IgD-negative memory B cell (primary cell): ENCODE data around the gene LUZP4. TPM values are rescaled to one million over a fixed set of nuclear protein-coding genes. Genes with fewer than 3 reads are reported as not detected.

Experiments used
- H3K27ac Mint-ChIP-seq, 3 donors: one replicate each; pipeline ENCODE4 v1.8.0; 2020 to 2022; ENCODE audit warnings: mild to moderate bottlenecking in 3 of 3, mixed read lengths in 3 of 3, moderate library complexity in 1 of 3
- H3K27me3 Mint-ChIP-seq: one replicate; pipeline ENCODE4 v1.8.0; 2021; ENCODE audit warnings: mixed read lengths
- H3K36me3 Mint-ChIP-seq: one replicate; pipeline ENCODE4 v1.8.0; 2020; ENCODE audit warnings: mild to moderate bottlenecking, mixed read lengths
- H3K4me1 Mint-ChIP-seq, 3 donors: one replicate each; pipeline ENCODE4 v1.8.0; 2020 to 2022; ENCODE audit warnings: mixed read lengths in 3 of 3, mild to moderate bottlenecking in 1 of 3
- H3K4me3 Mint-ChIP-seq, 4 donors: one replicate each; pipeline ENCODE4 v1.8.0; 2020 to 2022; ENCODE audit warnings: mild to moderate bottlenecking in 4 of 4, mixed read lengths in 4 of 4, moderate library complexity in 3 of 4
- H3K9me3 Mint-ChIP-seq, 3 donors: one replicate each; pipeline ENCODE4 v1.8.0; 2020 to 2021; ENCODE audit warnings: mixed read lengths in 3 of 3, mild to moderate bottlenecking in 1 of 3
- polyA plus RNA-seq: library from polyadenylated mRNA; unstranded; fragments of 300-500 nt; fragmentation: Illumina TruSeq; gene quantifications from one replicate; pipeline ENCODE4 v1.2.3, GENCODE V29; 2021

LUZP4 gene
- polyA plus RNA-seq = not detected

GRCh38 chrX:115289465-115289864, at the start of gene LUZP4:
LUZP4 (plus strand) TSS chrX:115289715; CDS start chrX:115289760, 45 bp downstream.
- no peaks in the 10 kb centered on the region for H3K36me3 Mint-ChIP-seq
- H3K4me3 Mint-ChIP-seq = no peak within 1 kb of the TSS
- no peaks in the 10 kb centered on the region for H3K4me1 Mint-ChIP-seq

DNA sequence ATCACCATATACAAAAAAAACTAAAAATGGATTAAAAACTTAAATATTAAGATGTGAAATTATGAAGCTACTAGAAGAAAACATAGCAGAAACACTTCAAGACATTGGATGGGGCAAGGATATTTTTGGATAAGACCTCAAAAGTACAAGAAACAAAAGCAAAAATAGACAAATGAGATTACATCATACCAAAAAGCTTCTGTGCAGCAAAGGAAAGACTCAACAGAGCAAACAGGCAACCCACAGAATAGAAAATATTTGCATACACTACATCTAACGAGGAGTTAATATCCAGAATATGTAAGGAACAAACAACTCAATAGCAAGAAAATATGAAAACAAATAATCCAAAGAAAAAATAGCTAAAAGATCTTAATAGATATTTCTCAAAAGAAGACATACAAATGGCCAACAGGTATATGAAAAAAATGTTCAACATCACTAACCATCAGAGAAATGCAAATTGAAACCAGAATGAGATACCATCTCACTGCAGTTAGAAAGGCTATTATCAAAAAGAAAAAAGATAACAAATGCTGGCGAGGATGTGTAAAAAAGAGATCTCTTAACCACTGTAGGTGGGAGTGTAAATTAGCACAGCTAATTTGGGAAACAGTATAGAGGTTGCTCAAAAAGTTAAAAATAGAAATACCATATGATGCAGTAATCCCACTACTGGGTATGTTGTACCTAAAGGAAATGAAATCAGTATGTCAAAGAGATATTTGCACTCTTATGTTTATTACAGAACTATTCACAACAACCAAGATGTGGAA, 37.9 kb upstream of the LUZP4 start:
- no peak overlapping the region for H3K27ac Mint-ChIP-seq
- H3K4me1 Mint-ChIP-seq = peaks cover 2 to 6% (median 5%) of the 10 kb centered on the region in 3 donors
- peaks cover 0 to 2% (median 0%) of the 10 kb centered on the region in 3 donors for H3K9me3 Mint-ChIP-seq
- H3K36me3 Mint-ChIP-seq = no peaks in the 10 kb centered on the region
- no peaks in the 10 kb centered on the region for H3K27me3 Mint-ChIP-seq
- H3K4me3 Mint-ChIP-seq = no peak overlapping the region

More at GRCh38 chrX:115289465-115289864, at the start of gene LUZP4:
- H3K27me3 Mint-ChIP-seq = no peaks in the 10 kb centered on the region
- H3K9me3 Mint-ChIP-seq = peaks cover 0 to 3% (median 0%) of the 10 kb centered on the region in 3 donors
- no peak within 1 kb of the TSS for H3K27ac Mint-ChIP-seq

DNA sequence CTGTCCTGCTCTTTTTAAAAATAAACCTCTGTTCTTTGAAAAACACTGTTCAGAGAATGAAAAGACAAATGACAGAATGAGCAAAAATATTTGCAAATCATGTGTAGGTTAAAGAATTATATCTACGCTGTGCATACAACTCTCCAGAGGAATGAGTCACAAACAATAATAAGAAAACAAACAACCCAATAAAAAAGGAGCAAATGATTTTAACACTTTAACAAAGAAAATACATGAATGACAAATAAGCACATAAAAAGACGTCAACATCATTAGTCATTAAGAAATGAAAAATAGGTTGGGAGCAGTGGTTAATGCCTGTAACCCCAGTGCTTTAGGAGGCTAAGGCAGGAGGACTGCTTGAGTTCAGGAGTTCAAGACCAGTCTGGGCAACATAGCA, 34.5 kb upstream of the LUZP4 start:
- Mint-ChIP-seq H3K4me1 (peaks cover 2 to 6% (median 5%) of the 10 kb centered on the region in 3 donors), H3K4me3 (no peak overlapping the region), H3K9me3 (peaks cover 0 to 2% (median 0%) of the 10 kb centered on the region in 3 donors), H3K27ac (no peak overlapping the region), H3K27me3 (no peaks in the 10 kb centered on the region), H3K36me3 (no peaks in the 10 kb centered on the region)

DNA sequence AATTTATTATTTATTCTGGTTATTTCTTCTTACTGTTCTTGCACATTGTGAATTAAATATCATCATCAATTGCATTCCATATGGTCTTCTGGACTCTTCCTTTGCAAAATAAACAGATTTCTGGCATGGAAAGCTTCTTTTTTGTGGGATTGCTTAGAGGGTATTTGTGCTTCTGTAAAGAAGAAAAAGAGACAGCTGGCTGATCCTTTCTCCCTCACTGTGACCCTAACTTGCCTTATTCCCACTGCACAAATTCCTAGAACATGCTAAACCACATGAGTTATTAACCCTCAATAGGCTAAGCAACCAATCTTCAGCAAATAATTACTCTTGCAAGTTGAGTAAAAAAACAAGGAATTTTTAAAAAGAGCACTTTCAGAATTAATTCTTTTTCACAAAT, 31.8 kb upstream of the LUZP4 start:
- H3K27me3 Mint-ChIP-seq = no peaks in the 10 kb centered on the region
- H3K4me3 Mint-ChIP-seq = no peak overlapping the region
- no peaks in the 10 kb centered on the region for H3K36me3 Mint-ChIP-seq
- H3K4me1 Mint-ChIP-seq = peaks cover 0 to 2% (median 0%) of the 10 kb centered on the region in 3 donors
- no peak overlapping the region for H3K27ac Mint-ChIP-seq
- peaks cover 0 to 2% (median 0%) of the 10 kb centered on the region in 3 donors for H3K9me3 Mint-ChIP-seq

- peaks cover 2% of the 10 kb centered on the region for H3K36me3 Mint-ChIP-seq
- peaks cover 0 to 2% (median 0%) of the 10 kb centered on the region in 3 donors for H3K9me3 Mint-ChIP-seq
- H3K27me3 Mint-ChIP-seq = no peaks in the 10 kb centered on the region
- H3K27ac Mint-ChIP-seq = no peak overlapping the region
- H3K4me3 Mint-ChIP-seq = no peak overlapping the region
- peaks cover 0 to 2% (median 0%) of the 10 kb centered on the region in 3 donors for H3K4me1 Mint-ChIP-seq
Measured at GRCh38 chrX:115259238-115259875, 30.2 kb upstream of the LUZP4 start.

DNA sequence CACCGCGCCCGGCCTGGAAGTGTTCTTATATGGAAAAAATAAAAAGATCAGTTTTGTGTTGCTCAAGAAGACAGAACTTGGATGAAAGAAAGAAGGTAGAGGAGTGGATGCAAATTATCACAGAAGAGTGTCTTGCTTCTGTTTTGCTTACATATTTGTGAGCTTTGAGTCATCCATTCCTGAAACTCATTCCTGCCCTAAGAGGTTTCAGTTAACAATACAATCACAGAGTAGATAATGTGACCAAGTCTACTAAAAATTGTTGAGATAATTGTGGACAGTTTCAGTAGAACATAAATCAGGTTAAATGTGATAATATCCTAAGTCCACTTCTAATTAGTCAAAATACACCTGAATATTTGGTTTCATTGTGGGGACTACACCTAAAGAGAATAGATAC, 29.2 kb upstream of the LUZP4 start:
- Mint-ChIP-seq H3K4me1 (no peaks in the 10 kb centered on the region), H3K9me3 (peaks cover 0 to 2% (median 0%) of the 10 kb centered on the region in 3 donors), H3K36me3 (peaks cover 2% of the 10 kb centered on the region), H3K4me3 (no peak overlapping the region), H3K27ac (no peak overlapping the region), H3K27me3 (no peaks in the 10 kb centered on the region)

GRCh38 chrX:115261148-115261547, 28.4 kb upstream of the LUZP4 start:
- Mint-ChIP-seq H3K9me3 (no peaks in the 10 kb centered on the region), H3K27ac (no peak overlapping the region), H3K4me3 (no peak overlapping the region), H3K36me3 (peaks cover 2% of the 10 kb centered on the region), H3K4me1 (no peaks in the 10 kb centered on the region), H3K27me3 (no peaks in the 10 kb centered on the region)

DNA sequence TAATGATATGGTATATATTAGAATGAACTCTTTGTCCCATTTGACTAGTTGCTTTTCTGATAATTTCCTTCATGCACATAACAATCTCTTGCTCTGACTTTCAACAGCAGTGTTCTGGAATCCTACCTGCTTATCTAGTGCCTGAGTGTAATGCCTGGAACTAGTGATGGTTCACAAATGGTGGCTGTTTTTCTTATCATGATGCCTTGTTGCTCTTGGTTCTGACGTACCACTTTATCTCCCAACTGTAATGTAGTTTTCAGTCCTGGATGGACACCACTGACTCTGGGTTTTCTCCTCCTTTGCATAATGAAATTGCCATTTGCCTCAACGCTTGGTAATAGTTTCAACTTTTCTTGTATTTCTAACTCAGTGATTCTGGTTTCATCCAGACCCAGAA, 25.5 kb upstream of the LUZP4 start:
- no peak overlapping the region for H3K4me3 Mint-ChIP-seq
- H3K36me3 Mint-ChIP-seq = peaks cover 2% of the 10 kb centered on the region
- no peaks in the 10 kb centered on the region for H3K4me1 Mint-ChIP-seq
- no peaks in the 10 kb centered on the region for H3K9me3 Mint-ChIP-seq
- H3K27ac Mint-ChIP-seq = no peak overlapping the region
- no peaks in the 10 kb centered on the region for H3K27me3 Mint-ChIP-seq

GRCh38 chrX:115266300-115266699, 23.2 kb upstream of the LUZP4 start:
- Mint-ChIP-seq H3K4me3 (no peak overlapping the region), H3K27me3 (no peaks in the 10 kb centered on the region), H3K4me1 (no peaks in the 10 kb centered on the region), H3K36me3 (peaks cover 2% of the 10 kb centered on the region), H3K9me3 (no peaks in the 10 kb centered on the region), H3K27ac (no peak overlapping the region)

DNA sequence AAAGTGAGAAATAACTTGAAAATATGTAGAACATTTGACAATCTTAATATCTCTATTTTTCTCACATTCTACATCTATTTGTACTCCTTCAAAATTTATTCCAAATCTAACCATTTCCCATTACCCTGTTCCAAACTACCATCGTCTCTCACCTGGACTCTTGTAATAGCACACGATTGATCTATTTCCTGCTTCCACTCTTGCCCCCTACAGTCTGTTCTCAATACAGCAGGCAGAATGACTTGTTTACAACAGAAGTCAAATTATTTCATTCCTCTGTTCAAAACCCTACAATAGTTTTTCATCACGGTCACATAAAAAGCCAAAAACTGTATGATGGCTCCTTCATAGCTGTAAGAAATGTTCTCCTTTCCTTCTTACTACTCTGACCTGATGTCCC, 21.1 kb upstream of the LUZP4 start:
- Mint-ChIP-seq H3K4me3 (no peak overlapping the region), H3K9me3 (no peaks in the 10 kb centered on the region), H3K4me1 (no peaks in the 10 kb centered on the region), H3K27me3 (peaks cover 1% of the 10 kb centered on the region), H3K36me3 (peaks cover under 1% of the 10 kb centered on the region), H3K27ac (no peak overlapping the region)

GRCh38 chrX:115269051-115269683, 20.3 kb upstream of the LUZP4 start:
- Mint-ChIP-seq H3K4me3 (no peak overlapping the region), H3K27me3 (peaks cover 1% of the 10 kb centered on the region), H3K4me1 (no peaks in the 10 kb centered on the region), H3K27ac (no peak overlapping the region), H3K9me3 (no peaks in the 10 kb centered on the region), H3K36me3 (no peaks in the 10 kb centered on the region)

DNA sequence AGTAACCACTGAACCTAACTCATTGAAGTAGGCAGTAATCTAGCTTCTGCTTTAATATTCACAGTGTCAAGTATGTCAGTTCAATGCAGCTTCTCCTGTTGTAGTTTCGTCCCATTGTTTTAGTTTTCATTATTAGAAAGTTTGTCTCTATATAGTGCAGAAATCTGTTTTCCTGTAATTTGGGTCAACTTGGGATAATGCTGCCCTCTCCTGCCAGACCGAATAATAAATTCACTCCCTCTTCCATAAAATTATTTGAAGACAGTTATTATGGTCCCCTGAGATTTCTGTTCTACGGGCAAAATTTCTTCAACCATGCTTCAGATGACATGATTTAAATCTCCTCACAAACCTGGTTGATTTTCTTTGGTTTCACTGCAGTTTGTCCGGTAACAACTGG, 4.6 kb upstream of the LUZP4 start:
- Mint-ChIP-seq H3K27ac (no peak overlapping the region), H3K27me3 (no peaks in the 10 kb centered on the region), H3K4me3 (no peak overlapping the region), H3K4me1 (no peaks in the 10 kb centered on the region), H3K9me3 (no peaks in the 10 kb centered on the region), H3K36me3 (no peaks in the 10 kb centered on the region)

DNA sequence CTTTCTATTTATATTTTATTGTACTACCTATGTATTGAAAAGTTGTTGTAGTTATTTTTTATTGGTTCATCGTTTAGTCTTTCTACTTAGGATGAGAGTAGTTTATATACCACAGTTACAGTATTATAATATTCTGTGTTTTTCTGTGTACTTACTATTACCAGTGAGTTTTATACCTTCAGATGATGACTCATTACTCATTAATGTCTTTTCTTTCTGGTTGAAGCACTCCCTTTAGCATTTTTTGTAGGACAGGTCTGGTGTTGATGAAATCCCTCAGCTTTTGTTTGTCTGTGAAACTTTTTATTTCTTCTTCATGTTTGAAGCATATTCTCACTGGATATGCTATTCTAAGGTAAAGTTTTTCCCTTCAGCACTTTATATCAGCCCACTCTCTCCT, 7.7 kb downstream of the LUZP4 start:
- peaks cover 0 to 3% (median 2%) of the 10 kb centered on the region in 3 donors for H3K9me3 Mint-ChIP-seq
- no peaks in the 10 kb centered on the region for H3K4me1 Mint-ChIP-seq
- H3K36me3 Mint-ChIP-seq = no peaks in the 10 kb centered on the region
- H3K27ac Mint-ChIP-seq = no peak overlapping the region
- H3K27me3 Mint-ChIP-seq = peaks cover 1% of the 10 kb centered on the region
- no peak overlapping the region for H3K4me3 Mint-ChIP-seq

- H3K9me3 Mint-ChIP-seq = peaks cover 0 to under 1% (median 0%) of the 10 kb centered on the region in 3 donors
- H3K27ac Mint-ChIP-seq = no peak overlapping the region
- H3K27me3 Mint-ChIP-seq = no peaks in the 10 kb centered on the region
- H3K4me1 Mint-ChIP-seq = no peaks in the 10 kb centered on the region
- no peak overlapping the region for H3K4me3 Mint-ChIP-seq
- no peaks in the 10 kb centered on the region for H3K36me3 Mint-ChIP-seq
Measured at GRCh38 chrX:115311139-115311538, 21.6 kb downstream of the LUZP4 start.

DNA sequence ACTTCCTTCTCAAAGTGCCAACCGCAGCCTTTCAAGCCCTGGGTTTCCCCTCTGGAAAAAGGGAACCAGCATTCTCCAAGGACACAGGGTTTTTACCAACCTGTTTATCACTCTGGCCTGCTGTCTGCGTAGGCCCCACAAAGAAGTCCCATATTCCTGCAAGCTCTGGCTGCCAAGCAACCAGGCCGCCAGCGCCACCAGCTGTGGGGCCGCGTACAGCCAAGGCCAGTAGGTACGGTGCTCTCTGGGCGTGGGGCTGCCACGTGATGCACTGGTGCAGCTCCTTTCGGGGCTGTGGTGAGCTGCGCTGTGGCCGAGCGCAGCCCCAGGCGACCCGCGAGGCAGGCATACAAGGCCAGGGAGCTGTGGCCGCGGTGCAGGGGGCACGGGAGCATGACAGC, 22.1 kb downstream of the LUZP4 start:
- no peak overlapping the region for H3K27ac Mint-ChIP-seq
- no peaks in the 10 kb centered on the region for H3K4me1 Mint-ChIP-seq
- H3K9me3 Mint-ChIP-seq = no peaks in the 10 kb centered on the region
- H3K27me3 Mint-ChIP-seq = no peaks in the 10 kb centered on the region
- no peaks in the 10 kb centered on the region for H3K36me3 Mint-ChIP-seq
- no peak overlapping the region for H3K4me3 Mint-ChIP-seq
